HPDE6-E6E7 (cell line): ENCODE measurements around the gene PTPRG.
"Not testable (repeated sequence)": the region's sequence is repeated elsewhere in the genome, so short reads cannot be mapped to it uniquely, and the experiment has no call there.

Source experiments
- DNase-seq: peaks from one replicate; pipeline ENCODE4 v3.0.0; 2011; ENCODE audit warnings: missing footprints; ENCODE audit errors: extremely low spot score

PTPRG gene

DNA sequence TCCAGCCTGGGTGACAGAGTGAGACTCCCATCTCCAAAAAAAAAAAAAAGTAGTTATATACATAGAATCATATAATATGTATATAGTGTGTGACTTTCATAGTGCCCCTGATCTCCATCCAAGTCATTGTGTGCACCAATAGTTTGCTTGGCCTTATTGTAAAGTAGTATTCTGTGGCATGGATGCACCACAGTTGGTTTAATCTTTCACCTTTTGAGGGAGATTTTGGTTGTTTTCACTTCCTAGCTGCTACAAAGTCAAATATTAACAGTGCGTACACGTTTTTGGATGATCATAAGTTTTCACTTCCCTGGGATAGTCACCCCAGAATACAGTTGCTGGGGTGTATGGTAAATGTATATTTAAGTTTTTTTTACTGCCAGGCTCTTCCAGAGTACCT lies 162.8 kb downstream of the PTPRG start:
- no peak for DNase-seq

DNA sequence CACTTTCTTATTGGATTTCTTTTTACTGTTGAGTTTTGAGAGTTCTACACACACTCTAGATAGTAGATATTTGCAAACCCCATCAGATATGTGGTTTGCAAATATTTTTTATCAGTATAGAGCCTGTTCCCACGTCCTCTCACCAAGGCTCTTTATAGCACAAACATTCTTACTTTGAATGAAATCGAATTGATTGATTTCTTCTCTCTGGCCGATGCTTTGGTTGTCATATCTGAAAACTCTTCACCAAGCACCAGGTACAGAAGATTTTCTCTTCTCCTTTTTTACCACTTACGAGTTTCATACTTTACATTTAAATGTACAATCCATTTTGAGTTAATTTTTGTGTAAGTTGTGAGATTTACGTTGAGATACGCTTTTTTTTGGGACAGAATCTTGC lies 163.4 kb downstream of the PTPRG start:
- no peak for DNase-seq

DNA sequence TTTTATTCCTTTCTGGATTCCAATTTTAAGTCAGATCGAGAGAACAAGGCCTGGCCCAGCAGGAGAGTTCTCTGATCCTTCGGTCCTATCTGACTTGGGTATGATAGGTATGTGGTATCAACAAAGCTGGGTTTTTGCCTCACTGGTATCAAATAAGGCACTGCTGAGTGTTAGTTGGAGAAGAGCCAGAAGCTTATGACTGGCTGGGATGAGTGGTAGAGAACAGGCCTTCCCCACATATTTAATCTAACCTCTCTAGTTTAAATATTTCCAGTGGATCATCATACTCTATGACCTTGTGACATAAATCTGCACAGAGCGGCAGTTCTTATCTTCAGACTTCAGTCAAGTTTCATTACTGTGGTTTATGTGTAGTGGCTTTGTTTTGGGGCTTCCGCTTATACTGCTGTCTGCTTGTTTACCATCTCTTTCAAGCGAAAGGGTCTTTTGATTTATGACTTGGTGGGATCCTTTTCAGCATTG lies 164.5 kb downstream of the PTPRG start:
- DNase-seq, result no peak

DNA sequence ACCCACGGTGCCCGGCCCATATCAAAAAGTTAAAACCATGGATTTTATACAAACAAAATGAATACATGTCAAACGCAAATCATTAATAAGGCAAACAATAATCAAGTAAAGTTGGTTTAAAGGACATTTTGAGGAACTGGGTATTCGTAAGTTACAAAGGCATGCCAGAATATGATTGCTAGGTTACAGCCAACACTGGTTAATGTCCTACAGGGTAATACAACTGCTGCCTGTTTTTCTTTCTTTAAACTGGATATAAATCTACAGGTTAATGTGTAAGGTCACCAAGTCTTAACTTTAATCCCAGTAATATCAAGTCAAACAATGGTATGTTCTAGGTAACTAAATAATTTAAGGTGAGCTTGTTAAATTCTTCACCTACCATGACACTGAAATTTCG lies 166.1 kb downstream of the PTPRG start:
- no peak for DNase-seq

DNA sequence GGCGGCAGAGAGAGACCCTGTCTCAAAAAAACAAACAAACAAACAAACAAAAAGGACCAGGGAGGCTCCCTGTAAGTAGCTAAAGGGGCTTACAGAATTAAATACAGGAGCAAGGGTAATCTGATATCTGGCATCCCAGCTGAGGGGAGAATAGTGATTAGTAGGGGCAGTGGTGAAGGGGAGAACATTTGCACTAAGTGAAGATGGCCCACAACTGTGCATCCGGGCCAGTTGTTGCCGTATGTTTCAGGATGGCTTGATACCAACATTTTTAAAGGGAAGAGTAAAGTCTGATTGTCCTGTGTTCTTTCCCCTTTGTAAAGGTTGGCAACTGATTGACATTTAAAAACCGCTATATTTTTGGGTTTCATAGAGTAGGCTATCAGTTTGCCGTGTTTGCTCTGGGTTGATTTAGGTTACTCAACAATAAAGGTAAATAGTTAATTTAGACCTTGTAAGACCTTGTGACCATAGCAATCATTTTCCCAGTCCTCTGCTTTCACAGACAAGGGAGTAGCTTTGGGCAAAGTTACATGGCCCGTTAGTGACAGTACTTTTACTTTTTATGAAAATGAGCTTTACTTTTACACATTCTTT lies 167.8 kb downstream of the PTPRG start:
- no peak for DNase-seq

DNA sequence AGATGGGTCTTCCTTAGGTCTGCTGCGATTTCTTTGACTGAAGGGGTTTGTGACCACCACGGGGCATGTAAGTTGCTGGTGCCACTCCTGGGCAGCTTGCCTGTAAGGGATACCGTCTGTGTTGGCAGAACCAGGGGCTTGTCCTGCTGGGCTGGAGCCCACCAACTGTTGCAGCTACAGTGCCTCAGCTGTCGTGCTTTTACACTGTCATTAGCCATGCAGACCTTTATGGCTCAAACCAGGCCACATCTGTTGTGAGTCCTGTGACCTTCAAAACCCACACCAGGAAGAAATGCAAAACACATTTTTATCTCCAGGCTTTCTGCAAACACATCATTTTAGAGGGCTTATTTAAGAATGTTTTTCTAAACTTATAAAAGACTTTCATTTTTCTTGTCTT lies 168.7 kb downstream of the PTPRG start:
- DNase-seq, result no peak

DNA sequence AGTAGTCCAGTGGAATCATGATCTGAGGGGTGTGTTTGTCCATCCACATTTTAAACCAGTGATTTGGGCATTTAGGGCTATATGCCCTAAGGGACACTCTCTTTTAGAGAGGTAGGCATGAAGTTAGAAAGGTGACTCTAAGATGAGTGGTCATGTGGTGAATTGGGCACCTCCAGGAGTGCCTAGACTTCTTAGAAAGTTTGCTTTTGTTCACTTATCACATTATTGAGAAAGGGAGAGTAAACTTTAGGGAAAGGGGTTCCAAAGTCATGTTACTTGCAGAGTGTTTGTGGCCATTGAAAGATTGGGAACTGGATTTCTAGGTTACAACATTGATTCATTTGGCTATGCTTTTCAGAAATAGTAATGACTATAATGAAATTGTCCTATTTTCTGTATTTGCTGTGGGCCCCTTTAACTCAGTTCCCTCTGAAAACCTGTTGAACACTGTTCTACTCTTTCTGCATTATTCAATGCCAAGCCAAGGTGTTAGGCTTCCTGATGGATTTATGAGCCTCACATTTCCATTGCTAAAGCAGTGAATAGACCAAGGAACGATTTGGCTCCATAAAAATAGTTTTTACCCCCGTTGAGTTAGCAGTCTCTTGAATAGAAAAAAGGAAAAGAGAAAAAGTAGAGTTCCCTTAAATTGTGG lies 169.3 kb downstream of the PTPRG start:
- DNase-seq, result no peak

DNA sequence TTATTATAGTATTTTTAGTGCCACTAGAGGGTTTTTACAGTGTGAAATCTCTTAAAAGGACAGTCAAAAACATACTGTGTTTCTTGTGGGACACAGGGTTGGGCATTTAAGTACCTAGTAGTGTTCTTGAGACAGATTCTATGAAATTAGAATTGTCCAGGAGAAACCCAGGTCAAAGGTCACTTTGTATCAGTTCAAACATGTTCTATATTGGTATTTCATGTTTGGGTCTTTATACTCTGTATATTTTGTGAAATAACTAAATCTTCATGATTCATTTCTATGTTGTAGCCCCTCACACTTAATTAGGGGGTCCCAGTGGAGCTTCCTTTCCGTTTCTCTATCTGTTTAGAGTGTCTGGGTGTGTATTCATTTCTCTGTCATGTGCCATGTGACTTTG lies 171.6 kb downstream of the PTPRG start:
- DNase-seq, result no peak

DNA sequence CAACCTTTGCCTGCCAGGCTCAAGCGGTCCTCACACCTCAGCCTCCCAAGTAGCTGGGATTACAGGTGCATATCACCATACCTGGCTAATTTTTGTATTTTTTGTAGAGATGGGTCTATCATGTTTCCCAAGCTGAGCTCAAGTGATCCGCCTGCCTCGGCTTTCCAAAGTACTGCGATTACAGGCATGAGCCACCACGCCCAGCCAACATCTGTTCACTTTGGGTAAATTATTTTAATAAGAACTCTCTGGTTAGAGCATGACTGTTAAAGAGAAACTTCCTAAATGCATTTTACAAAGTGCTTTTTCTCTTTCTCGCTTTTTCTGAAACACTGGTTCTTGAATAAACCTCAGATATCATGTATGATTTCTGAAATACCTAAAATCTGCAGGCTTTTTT lies 172.5 kb downstream of the PTPRG start:
- DNase-seq, result no peak

DNA sequence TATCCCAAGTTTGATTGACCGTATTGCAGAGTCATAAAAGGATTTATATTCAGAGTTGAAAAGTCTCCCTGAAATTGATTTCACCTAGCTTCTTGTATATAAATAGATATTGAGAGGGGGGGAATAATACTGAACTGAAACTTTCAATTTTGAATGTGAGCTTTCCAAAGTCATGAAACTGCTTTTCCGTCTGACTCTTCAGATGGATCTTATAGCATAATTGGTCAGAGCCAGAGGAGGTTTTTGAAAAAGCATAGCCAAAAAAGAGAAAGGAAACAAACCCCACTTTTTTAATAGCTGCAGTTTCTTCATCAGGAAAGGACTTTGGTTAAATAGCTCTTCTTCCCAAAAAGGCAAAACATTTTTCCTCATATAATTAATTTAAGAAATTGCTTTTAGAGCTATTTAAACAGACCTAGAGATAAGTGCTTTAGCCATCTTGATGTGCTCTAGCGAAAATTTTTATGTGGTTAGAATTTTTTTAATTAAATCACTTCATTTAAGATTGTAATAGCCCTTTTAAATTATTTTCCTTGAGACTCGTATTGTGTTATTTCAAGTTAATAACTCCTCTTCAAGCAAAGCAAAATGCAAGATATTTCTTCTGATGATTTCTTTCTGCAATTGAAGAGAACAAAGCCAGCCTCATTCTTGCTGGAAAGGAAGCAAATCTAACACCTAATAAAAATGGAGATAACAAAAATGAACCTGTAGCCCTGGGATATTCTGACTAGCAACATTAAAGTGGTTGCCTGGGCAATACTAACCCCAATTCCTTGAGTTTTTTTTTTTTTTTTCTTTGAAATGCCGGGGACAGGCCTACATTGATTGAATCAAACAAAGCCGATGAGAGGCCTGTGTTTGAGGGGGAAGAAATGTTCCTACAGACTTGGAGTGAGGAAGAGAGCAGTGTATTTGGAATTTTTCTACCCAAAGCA lies 173.6 kb downstream of the PTPRG start:
- DNase-seq, result no peak

DNA sequence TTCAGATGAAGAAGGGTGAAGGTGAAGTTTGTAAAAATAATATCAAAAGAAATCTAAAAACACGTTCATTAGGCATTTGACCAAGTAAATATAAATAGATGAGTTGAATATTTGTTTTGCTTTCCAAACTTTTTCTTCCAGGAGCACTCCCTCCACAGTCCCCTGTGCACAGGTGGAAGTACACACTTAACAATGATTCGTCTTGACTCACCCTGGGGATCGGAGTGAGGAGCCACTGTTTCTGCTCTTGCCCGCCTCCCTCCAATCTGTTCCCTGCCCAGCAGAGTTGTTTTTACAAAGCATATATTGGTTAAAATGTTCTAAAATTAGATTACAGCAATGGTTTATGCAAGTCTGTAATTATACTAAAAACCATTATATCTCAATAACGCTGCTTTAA lies 175.1 kb downstream of the PTPRG start:
- no peak for DNase-seq

DNA sequence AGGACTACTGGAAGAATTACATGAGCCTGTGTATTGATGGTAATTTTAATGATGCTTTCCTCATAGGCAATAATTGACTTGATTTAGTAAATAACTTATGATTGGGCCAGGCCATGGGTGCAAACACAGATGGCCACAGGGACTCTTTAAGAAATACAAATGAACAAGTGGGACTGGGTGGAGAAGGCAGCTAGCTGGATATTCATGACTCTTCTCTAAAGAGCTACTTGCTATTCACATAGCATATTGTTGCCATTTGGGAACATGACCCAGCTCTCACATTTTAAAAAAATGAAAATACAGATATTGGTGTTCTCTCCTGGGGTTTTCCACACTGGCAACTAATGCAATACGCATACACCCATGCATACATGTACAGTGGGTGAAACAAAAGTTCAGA lies 178.3 kb downstream of the PTPRG start:
- no peak for DNase-seq

DNA sequence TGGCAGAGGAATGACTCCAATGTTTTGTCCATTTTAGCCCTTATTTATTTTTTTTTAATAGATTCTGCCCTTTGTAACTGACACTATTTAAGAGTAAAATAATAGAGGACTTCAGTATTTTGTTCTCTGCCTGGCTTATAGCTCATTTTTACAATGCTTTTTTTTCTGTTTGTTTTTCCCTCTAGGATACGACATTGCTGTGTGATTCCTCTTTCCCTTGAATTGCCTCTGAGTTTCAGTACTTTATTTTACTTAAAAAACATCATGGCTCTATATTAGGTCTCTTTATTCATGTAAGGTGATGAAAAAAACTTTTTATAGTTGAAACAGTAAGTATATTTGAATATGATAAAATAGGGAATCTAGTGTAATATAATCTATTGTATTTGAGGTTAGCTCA lies 179.1 kb downstream of the PTPRG start:
- DNase-seq, result no peak

DNA sequence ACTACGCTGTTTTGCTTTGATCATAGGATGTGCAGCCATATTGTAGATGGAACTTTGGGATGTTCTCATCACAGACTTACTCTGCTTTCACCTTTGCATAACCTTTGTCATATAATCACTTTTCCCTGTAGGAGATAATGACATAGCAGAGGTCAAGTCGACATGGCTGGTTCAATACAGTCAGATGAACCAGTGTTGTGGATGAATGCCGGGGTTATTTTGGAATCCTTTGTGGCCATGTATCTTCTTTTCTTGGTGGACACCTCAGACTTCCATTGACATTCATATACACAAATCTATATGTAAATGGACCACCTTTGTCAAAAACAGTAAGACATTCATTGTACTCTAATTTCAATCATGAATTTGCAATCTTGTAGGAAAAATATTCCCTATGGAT lies 180.2 kb downstream of the PTPRG start:
- no peak for DNase-seq

DNA sequence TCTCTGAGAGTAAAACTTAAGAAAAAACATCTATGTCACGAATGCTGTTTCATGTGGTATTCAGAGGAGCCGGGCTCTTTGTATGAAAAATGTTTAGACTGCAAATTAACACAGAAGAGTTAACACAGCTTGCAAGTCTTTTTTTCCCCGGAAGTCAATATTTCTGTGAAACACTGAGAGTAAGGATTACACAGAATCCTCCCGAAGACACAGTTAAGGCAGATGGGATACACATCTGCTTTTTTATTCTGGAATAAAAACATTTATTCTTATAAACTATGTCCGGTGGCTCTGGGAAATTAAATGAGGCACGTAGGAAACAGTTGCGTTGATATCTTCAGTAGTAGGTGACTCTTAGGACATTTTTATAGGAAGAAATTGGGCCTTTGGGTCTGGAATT lies 180.6 kb downstream of the PTPRG start:
- DNase-seq, result no peak

DNA sequence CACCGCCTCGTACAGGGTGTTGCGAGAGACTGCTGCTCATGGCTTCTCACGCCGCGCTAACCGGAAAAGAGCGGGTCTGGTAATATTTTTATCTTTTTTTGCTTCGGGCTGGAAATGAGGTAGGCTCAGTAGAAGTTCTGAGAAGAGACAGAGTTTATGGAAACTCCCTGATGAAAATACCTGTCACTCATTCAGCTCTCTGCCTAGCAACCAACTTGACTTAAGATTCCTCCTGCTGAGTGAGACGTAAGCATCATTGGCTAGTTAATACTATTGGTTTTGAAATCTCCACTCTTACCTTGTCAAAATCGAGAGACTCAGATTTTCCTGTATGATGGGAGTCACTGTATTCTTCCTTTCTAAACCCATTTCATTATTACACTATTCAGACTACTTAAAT lies 181.7 kb downstream of the PTPRG start:
- no peak for DNase-seq

DNA sequence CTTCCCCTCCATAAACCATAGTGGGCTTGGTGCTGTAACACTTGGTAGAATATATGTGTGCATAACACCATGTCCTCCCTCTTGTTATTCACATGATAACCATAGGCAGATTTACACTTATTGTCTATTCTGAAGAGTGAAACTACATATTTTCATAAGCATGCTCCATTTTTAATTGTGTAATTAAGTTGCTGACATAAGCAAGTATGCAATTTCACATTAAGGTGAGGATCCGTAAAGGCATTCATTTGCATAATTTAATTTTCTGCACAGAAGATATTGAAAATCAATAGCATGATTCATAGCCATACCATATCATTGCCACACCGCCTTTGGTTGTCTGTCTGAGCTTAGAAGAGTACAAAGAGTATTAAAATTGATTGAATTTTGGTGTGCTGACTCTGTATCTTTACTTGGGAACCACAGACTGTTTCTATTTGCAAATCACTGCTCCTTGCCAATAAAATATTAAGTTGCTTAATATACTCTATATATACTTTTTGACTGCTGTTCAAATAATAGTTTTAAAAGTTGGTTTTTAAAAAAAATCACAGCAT lies 182.4 kb downstream of the PTPRG start:
- DNase-seq, result no peak

DNA sequence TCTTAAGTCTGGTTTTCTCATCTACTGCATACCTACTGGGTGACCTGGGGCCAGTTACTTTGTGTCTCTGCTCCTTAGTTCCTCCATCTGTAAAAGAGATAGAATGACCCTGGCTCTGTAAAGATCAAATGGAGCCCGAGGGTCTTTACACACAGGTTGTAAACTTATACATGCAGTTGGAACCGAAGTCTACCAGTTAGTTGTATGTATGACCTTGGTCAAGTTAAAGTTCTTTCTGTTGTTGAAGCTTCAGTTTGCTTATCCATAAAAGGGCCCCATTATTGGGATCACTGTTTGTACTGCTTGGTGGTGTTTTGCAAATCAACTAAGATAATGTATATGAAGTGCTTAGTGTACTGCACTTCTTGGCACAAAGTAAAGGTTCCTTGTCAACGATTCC lies 186.9 kb downstream of the PTPRG start:
- DNase-seq, result no peak

DNA sequence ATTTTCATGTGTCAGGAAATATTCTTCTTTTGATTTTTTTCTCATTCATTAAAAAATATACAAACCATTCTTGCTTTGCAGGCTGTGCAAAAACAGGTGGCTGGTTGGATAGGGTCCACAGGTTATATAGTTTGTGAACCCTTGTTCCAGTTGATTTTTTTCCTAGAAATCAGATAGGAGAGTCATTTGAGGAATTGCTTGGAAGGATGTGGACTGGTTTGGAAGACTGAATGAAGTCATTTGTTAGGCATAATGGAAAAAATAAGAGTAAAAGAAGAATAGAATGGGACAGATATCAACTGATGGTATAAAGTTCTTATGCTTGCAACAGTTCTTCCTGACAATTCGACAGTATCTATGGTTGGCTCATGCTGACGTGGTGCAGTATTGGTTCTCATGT lies 189.4 kb downstream of the PTPRG start:
- DNase-seq, result no peak

DNA sequence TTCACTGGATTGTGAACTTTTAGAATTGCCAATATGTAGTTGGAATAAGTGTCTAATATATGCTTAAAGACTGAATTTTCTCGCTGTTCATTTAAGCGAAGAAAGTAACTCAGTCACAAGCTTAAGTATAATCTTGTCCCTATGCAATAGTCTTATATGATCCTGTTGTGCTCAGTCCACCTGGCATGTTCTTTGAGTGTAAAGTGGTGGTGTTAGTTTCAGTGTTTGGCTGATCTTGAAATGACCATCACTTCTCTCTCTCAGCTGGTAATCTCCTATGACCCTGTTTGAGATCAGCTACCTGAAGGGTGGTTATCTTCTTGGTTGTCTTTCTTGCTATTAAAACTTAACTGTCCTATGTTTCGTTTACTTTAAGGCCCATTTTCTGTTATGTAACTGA lies 197.5 kb downstream of the PTPRG start:
- no peak for DNase-seq

DNA sequence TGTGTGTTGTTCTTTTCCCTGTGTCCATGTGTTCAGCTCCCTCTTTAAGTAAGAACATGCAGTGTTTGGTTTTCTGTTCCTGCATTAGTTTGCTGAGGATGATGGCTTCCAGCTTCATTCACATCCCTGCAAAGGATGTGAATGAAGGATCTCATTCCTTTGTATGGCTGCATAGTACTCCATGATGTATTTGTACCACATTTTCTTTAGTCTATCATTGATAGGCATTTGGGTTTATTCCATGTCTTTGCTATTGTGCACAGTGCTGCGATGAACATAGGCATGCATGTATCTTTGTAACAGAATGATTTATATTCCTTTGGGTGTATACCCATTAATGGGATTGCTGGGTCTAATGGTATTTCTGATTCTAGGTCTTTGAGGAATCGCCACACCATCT lies 199.4 kb downstream of the PTPRG start:
- not testable (repeated sequence) for DNase-seq

DNA sequence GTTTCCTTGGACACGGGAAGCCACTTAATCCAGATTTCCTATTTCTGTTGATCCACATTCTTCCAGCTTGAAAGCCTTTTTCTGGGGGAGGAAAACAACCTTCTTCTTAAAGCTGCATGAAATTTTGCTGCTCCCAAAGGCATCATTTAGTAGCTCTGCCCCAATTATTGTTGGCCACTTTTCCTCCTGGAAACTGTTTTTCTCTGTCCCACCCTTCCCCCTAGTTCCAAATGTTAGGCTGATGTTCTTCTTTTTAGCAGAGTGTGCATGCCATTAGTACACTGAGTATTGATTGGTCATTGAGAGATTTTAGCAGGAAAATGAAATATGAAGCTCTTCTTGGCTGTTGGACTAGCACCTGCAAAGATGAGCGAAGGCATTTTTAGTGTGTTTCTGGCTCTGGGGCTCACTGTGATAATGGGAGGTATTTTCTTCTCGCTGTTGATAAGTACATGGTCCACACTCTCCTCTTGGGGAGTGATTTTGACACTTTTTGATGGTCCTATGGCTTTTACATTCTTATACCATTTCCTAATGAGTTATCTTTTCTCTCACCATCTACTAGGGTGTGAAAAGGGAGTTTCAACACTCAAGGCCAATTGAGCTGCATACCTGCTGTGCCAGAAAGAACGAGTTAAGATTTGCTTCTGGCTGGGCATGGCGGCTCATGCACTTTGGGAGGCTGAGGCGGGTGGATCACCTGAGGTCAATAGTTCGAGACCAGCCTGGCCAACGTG lies 200.5 kb downstream of the PTPRG start:
- no peak for DNase-seq
